ENCODE data around the gene WRAP73.
"Not testable (repeated sequence)": the region's sequence is repeated elsewhere in the genome, so short reads cannot be mapped to it uniquely, and the experiment has no call there.

Gene WRAP73

GRCh38 chr1:3597599-3597964 is 52.3 kb downstream of the WRAP73 start:
- no peak for DNase-seq (ENCODE audit: low spot score)

- DNase-seq (ENCODE audit: low spot score), result no peak
These were observed 53.0 kb downstream of the WRAP73 start for GRCh38 chr1:3596663-3597598.

GRCh38 chr1:3595949-3596348 is 54.0 kb downstream of the WRAP73 start:
- no peak for DNase-seq (ENCODE audit: low spot score)

- DNase-seq (ENCODE audit: low spot score), result no peak
These were observed 55.1 kb downstream of the WRAP73 start for GRCh38 chr1:3594706-3595377.

- DNase-seq (ENCODE audit: low spot score), result no peak
These were observed 56.2 kb downstream of the WRAP73 start for GRCh38 chr1:3593745-3594144.

- no peak for DNase-seq (ENCODE audit: low spot score)
These were observed 56.6 kb downstream of the WRAP73 start for GRCh38 chr1:3593334-3593733.

GRCh38 chr1:3590951-3591865 is 58.7 kb downstream of the WRAP73 start:
- DNase-seq (ENCODE audit: low spot score), result no peak

- DNase-seq (ENCODE audit: low spot score), result no peak
These were observed 59.7 kb downstream of the WRAP73 start for GRCh38 chr1:3590139-3590763.

GRCh38 chr1:3588395-3588794 is 61.5 kb downstream of the WRAP73 start:
- DNase-seq (ENCODE audit: low spot score), result no peak

- DNase-seq (ENCODE audit: low spot score), result no peak
These were observed 62.7 kb downstream of the WRAP73 start for GRCh38 chr1:3586986-3587759.

GRCh38 chr1:3585940-3586568 is 63.8 kb downstream of the WRAP73 start:
- no peak for DNase-seq (ENCODE audit: low spot score)

GRCh38 chr1:3585353-3585868 is 64.5 kb downstream of the WRAP73 start:
- not testable (repeated sequence) for DNase-seq (ENCODE audit: low spot score)

GRCh38 chr1:3584915-3585314 is 65.0 kb downstream of the WRAP73 start:
- no peak for DNase-seq (ENCODE audit: low spot score)

- not testable (repeated sequence) for DNase-seq (ENCODE audit: low spot score)
These were observed 66.2 kb downstream of the WRAP73 start for GRCh38 chr1:3583751-3584150.

GRCh38 chr1:3581296-3582036 is 68.4 kb downstream of the WRAP73 start:
- no peak for DNase-seq (ENCODE audit: low spot score)
